Endothelial cell of umbilical vein (primary cell): Measurements from ENCODE around the gene P2RY6. TPM values are rescaled to one million over a fixed set of nuclear protein-coding genes. Genes with fewer than 3 reads are reported as not detected.

Source experiments
- BruUV-seq: library from RNA; stranded (reverse); fragments of 400-500 nt; replicated peaks from 2 replicates; lab custom pipeline; 2021; lab: Mats Ljungman, UMichigan
- CTCF ChIA-PET: fragments of 300-600, 350-600 bp; sonication (Branson Sonifier 250); formaldehyde crosslinking; loops from one replicate; lab custom pipeline; 2021; ENCODE audit warnings: antibody characterized with exemption, inconsistent platforms; lab: Charles Lee
- POLR2A ChIA-PET: fragments of 300-600, 350-600 bp; sonication (Branson Sonifier 250); formaldehyde crosslinking; loops from one replicate; lab custom pipeline; 2021; ENCODE audit warnings: antibody characterized with exemption, inconsistent platforms; lab: Charles Lee
- DNase-seq: peaks from one replicate; pipeline ENCODE4 v3.0.0-alpha.2; 2011; ENCODE audit warnings: low read depth, low spot score
- FAIRE-seq: peaks from 2 replicates; lab custom pipeline; 2011; peaks lifted over from hg19 to GRCh38; lab: Jason Lieb, UNC
- H2AFZ ChIP-seq: 2 replicates; pipeline ENCODE4 v1.6.0; 2012; ENCODE audit warnings: low read depth, low read length, control low read depth, inconsistent platforms
- H3K27ac ChIP-seq: 2 replicates; pipeline ENCODE4 v1.5.1; 2011; ENCODE audit warnings: low read depth, mild to moderate bottlenecking, control low read depth, low read length, moderate library complexity; ENCODE audit not compliant: insufficient read depth
- H3K27me3 ChIP-seq, 2 experiments: 2 replicates each; pipeline versions ENCODE4 v1.6.0 to v1.6.1; 2011; ENCODE audit warnings: low read length in 2 of 2, mixed read lengths in 1 of 2; ENCODE audit not compliant: control insufficient read depth in 2 of 2, insufficient read depth in 2 of 2
- H3K36me3 ChIP-seq, 2 experiments: 2 replicates in 1 of 2; 3 replicates in 1 of 2; pipeline ENCODE4 v1.5.1; 2011; ENCODE audit warnings: low read length in 2 of 2, mild to moderate bottlenecking in 1 of 2, moderate library complexity in 1 of 2; ENCODE audit not compliant: control insufficient read depth in 2 of 2, insufficient read depth in 2 of 2; ENCODE audit errors: extremely low read depth in 1 of 2
- H3K4me1 ChIP-seq: 3 replicates; pipeline ENCODE4 v1.5.1; 2011; ENCODE audit warnings: mild to moderate bottlenecking, low read length; ENCODE audit not compliant: control insufficient read depth, insufficient read depth; ENCODE audit errors: extremely low read depth
- H3K4me2 ChIP-seq: 2 replicates; pipeline ENCODE4 v1.6.1; 2011; ENCODE audit warnings: low read length, control low read depth, mixed read lengths; ENCODE audit not compliant: insufficient read depth
- H3K4me3 ChIP-seq, 3 experiments: fragments of 200-600 bp in 1 of 3; sonication (generic), shearing (Covaris generic) in 1 of 3; replicated peaks in 1 of 3; 2 replicates each; pipeline ENCODE4 v1.5.1; 2011 to 2016; ENCODE audit warnings: control low read depth in 3 of 3, low read length in 3 of 3, mild to moderate bottlenecking in 2 of 3, inconsistent platforms in 1 of 3, low read depth in 1 of 3, moderate library complexity in 1 of 3; ENCODE audit not compliant: insufficient read depth in 1 of 3
- H3K79me2 ChIP-seq: 2 replicates; pipeline ENCODE4 v1.6.0; 2012; ENCODE audit warnings: low read length, inconsistent platforms; ENCODE audit not compliant: control insufficient read depth, insufficient read depth
- H3K9ac ChIP-seq: replicated peaks from 2 replicates; pipeline ENCODE3; 2011; ENCODE audit warnings: low read length, control low read depth; ENCODE audit not compliant: insufficient read depth; ENCODE audit errors: extremely low read depth
- H3K9me1 ChIP-seq: replicated peaks from 3 replicates; pipeline ENCODE4 v1.6.0; 2011; ENCODE audit warnings: mild to moderate bottlenecking, low read length; ENCODE audit not compliant: control insufficient read depth, insufficient read depth; ENCODE audit errors: extremely low read depth
- H3K9me3 ChIP-seq: replicated peaks from 2 replicates; pipeline ENCODE4 v1.5.1; 2012; ENCODE audit warnings: low read length, inconsistent platforms; ENCODE audit not compliant: control insufficient read depth, insufficient read depth
- H4K20me1 ChIP-seq: replicated peaks from 2 replicates; pipeline ENCODE3; 2011; ENCODE audit warnings: mild to moderate bottlenecking, low read length; ENCODE audit not compliant: control insufficient read depth, insufficient read depth; ENCODE audit errors: extremely low read depth
- CTCF ChIP-seq, 2 donors: IDR thresholded peaks; 1 replicate in 1 of 2; 2 replicates in 1 of 2; pipeline ENCODE4 v1.5.1; 2011; ENCODE audit warnings: low read length in 2 of 2, mild to moderate bottlenecking in 2 of 2, moderate library complexity in 2 of 2, control low read depth in 1 of 2, inconsistent platforms in 1 of 2, low read depth in 1 of 2; ENCODE audit not compliant: insufficient read depth in 1 of 2; ENCODE audit errors: extremely low read depth in 1 of 2
- GATA2 ChIP-seq: IDR thresholded peaks from 2 replicates; pipeline ENCODE4 v1.7.0; 2011; ENCODE audit warnings: low read depth, mild to moderate bottlenecking, moderate library complexity, mixed read lengths, low read length; ENCODE audit not compliant: insufficient read length, insufficient read depth
- JUN ChIP-seq: IDR thresholded peaks from 2 replicates; pipeline ENCODE4 v1.6.1; 2011; ENCODE audit warnings: borderline replicate concordance, low read depth; ENCODE audit not compliant: insufficient read length, insufficient read depth
- MYC ChIP-seq: IDR thresholded peaks from one replicate; pipeline ENCODE4 v1.6.1; 2011; ENCODE audit warnings: mild to moderate bottlenecking, low read depth, low read length
- POLR2A ChIP-seq: IDR thresholded peaks from 2 replicates; pipeline ENCODE4 v1.6.1; 2012; ENCODE audit warnings: low read depth, mild to moderate bottlenecking, control low read depth, low read length
- dilution Hi-C: fragments of 300-500 bp; cut with MboI; formaldehyde crosslinking; loops from one replicate; pipeline ENCODE4 v1.15.0; 2019; ENCODE audit warnings: low sequenced_read_pairs; ENCODE audit not compliant: extremely low pct_ligation_motif_present
- intact Hi-C: fragments of 100-400 bp; cut with micrococcal nuclease; formaldehyde crosslinking; loops from one replicate; pipeline ENCODE4 v1.10.0; 2022
- polyA plus RNA-seq, 4 experiments: library from polyadenylated mRNA; depleted of rRNA in 3 of 4; stranded (reverse) in 3 of 4; unstranded in 1 of 4; fragments of >200 nt; gene quantifications; 2 replicates each; pipeline versions ENCODE4 v1.2.1 to v1.2.3, GENCODE V29; 2011 to 2012; ENCODE audit warnings: missing spikeins in 1 of 4
- total RNA-seq: library from RNA; stranded (reverse); gene quantifications from 2 replicates; pipeline ENCODE4 v1.2.3, GENCODE V29; 2021

P2RY6 gene
- total and polyA plus RNA-seq, 2 donors (not counting 3 experiments of a cell fraction or from before 2014, with no cell fraction given), result 0.47 TPM; not detected in 1

- ChIA-PET POLR2A (no interaction called here), CTCF (interaction anchor here (1.1 kb wide), 1 partner anchor 19 kb away, joined by 4 read pairs; no protein-coding TSS in a partner anchor)
- H3K9ac ChIP-seq, result no peak overlapping the region
- H3K4me2 ChIP-seq, result no peak overlapping the region
- H3K9me3 ChIP-seq, result no peaks in the 10 kb centered on the region
- intact Hi-C loops, result no loop called here
- H4K20me1 ChIP-seq, result no peaks in the 10 kb centered on the region
- TF ChIP-seq MYC, result no peak
- TF ChIP-seq CTCF (IDR thresholded peaks at IDR 0.05; ENCODE audit: extremely low read depth in 1 of 2, insufficient read depth in 1 of 2, low read depth in 1 of 2, low read length in 2 of 2), result no peak
- TF ChIP-seq POLR2A, result no peak
- no peak for TF ChIP-seq JUN
- no peak for TF ChIP-seq GATA2
- no peaks in the 10 kb centered on the region for H3K9me1 ChIP-seq
- no peak overlapping the region for H3K27ac ChIP-seq
- H3K27me3 ChIP-seq, result peaks cover 24 to 25% of the 10 kb centered on the region in 2 experiments
- no TSS peak for BruUV-seq
- dilution Hi-C loops, result no loop called here
- no peaks in the 10 kb centered on the region for H3K4me1 ChIP-seq
- DNase-seq (no peak), FAIRE-seq (no peak)
- H3K79me2 ChIP-seq, result no peaks in the 10 kb centered on the region
- H2AFZ ChIP-seq, result no peak overlapping the region
- no peak overlapping the region for H3K4me3 ChIP-seq
- no peaks in the 10 kb centered on the region for H3K36me3 ChIP-seq
Observed at GRCh38 chr11:73266646-73267020, 5.5 kb upstream of the P2RY6 start.
